HG02798 (cell line): Measurements from ENCODE around the gene DACH1.

Source experiments
- ATAC-seq: cut with Tn5 transposase; IDR thresholded peaks from one replicate; pipeline ENCODE4 v1.9.1; 2021; ENCODE audit warnings: mild to moderate bottlenecking; ENCODE audit not compliant: unreplicated experiment, poor library complexity

Gene DACH1

GRCh38 chr13:71516521-71516920 is 350.5 kb downstream of the DACH1 start:
- ATAC-seq: no peak

- no peak for ATAC-seq
Observed at GRCh38 chr13:71515744-71516038, 351.3 kb downstream of the DACH1 start.

- ATAC-seq: no peak
Observed at GRCh38 chr13:71514900-71515743, 351.9 kb downstream of the DACH1 start.

GRCh38 chr13:71513411-71514033 is 353.5 kb downstream of the DACH1 start:
- no peak for ATAC-seq

GRCh38 chr13:71503781-71504180 is 363.2 kb downstream of the DACH1 start:
- ATAC-seq: no peak

- no peak for ATAC-seq
Observed at GRCh38 chr13:71499944-71500514, 367.0 kb downstream of the DACH1 start.

- no peak for ATAC-seq
Observed at GRCh38 chr13:71499235-71499634, 367.8 kb downstream of the DACH1 start.

GRCh38 chr13:71493189-71493588 is 373.8 kb downstream of the DACH1 start:
- ATAC-seq: no peak

GRCh38 chr13:71492346-71492871 is 374.6 kb downstream of the DACH1 start:
- no peak for ATAC-seq

- no peak for ATAC-seq
Observed at GRCh38 chr13:71491010-71491409, 376.0 kb downstream of the DACH1 start.

- ATAC-seq: no peak
Observed at GRCh38 chr13:71489041-71489440, 378.0 kb downstream of the DACH1 start.

- ATAC-seq: no peak
Observed at GRCh38 chr13:71488201-71488600, 378.8 kb downstream of the DACH1 start.

- no peak for ATAC-seq
Observed at GRCh38 chr13:71485913-71486312, 381.1 kb downstream of the DACH1 start.

GRCh38 chr13:71483733-71484132 is 383.3 kb downstream of the DACH1 start:
- ATAC-seq: no peak

- ATAC-seq: no peak
Observed at GRCh38 chr13:71481501-71481900, 385.5 kb downstream of the DACH1 start.

- no peak for ATAC-seq
Observed at GRCh38 chr13:71481046-71481445, 386.0 kb downstream of the DACH1 start.

GRCh38 chr13:71477735-71478134 is 389.3 kb downstream of the DACH1 start:
- ATAC-seq: no peak

- ATAC-seq: no peak
Observed at GRCh38 chr13:71474936-71475335, 392.1 kb downstream of the DACH1 start.

- ATAC-seq: no peak
Observed at GRCh38 chr13:71469626-71470025, 397.4 kb downstream of the DACH1 start.

GRCh38 chr13:71464686-71465085 is 402.3 kb downstream of the DACH1 start:
- no peak for ATAC-seq

- ATAC-seq: no peak
Observed at GRCh38 chr13:71461892-71462291, 405.1 kb downstream of the DACH1 start.
